Activated CD8-positive, alpha-beta T cell treated with anti-CD3 and anti-CD28 coated beads for 36 hours (primary cell): ENCODE data around the gene MPL. TPM values are rescaled to one million over a fixed set of nuclear protein-coding genes. Genes with fewer than 3 reads are reported as not detected.

Experiments used
- ATAC-seq: fragments of 200-7000 bp; cut with Tn5 transposase; one replicate; pipeline ENCODE4 v1.10.0; 2021; ENCODE audit warnings: mild to moderate bottlenecking, moderate library complexity
- CTCF ChIA-PET: fragments of 350-600 bp; sonication (Branson Sonifier 250); formaldehyde crosslinking; loops from one replicate; lab custom pipeline; 2021; ENCODE audit warnings: antibody characterized with exemption; lab: Charles Lee
- POLR2A ChIA-PET: fragments of 350-600 bp; sonication (Branson Sonifier 250); formaldehyde crosslinking; loops from one replicate; lab custom pipeline; 2021; ENCODE audit warnings: antibody characterized with exemption; lab: Charles Lee
- DNase-seq: peaks from one replicate; pipeline ENCODE4 v3.0.0-alpha.2; 2020
- H3K27ac Mint-ChIP-seq: one replicate; pipeline ENCODE4 v1.8.0; 2021; ENCODE audit warnings: mild to moderate bottlenecking, mixed read lengths
- H3K27me3 Mint-ChIP-seq: one replicate; pipeline ENCODE4 v1.8.0; 2021; ENCODE audit warnings: mixed read lengths
- H3K36me3 Mint-ChIP-seq: one replicate; pipeline ENCODE4 v1.8.0; 2021; ENCODE audit warnings: low read depth, mixed read lengths
- H3K4me1 Mint-ChIP-seq: one replicate; pipeline ENCODE4 v1.8.0; 2021; ENCODE audit warnings: low read depth, mixed read lengths
- H3K4me3 Mint-ChIP-seq: one replicate; pipeline ENCODE4 v1.8.0; 2021; ENCODE audit warnings: mild to moderate bottlenecking, moderate library complexity, mixed read lengths
- H3K9me3 Mint-ChIP-seq: one replicate; pipeline ENCODE4 v1.8.0; 2021; ENCODE audit warnings: mixed read lengths
- CTCF ChIP-seq: fragments of 200-600 bp; IDR thresholded peaks from one replicate; pipeline ENCODE4 v1.8.0; 2022; ENCODE audit warnings: antibody characterized with exemption, mild to moderate bottlenecking
- intact Hi-C: fragments of 100-400 bp; cut with micrococcal nuclease; formaldehyde crosslinking; loops from one replicate; pipeline ENCODE4 v1.10.0; 2022
- total RNA-seq, 2 experiments: library from RNA; stranded (reverse); gene quantifications; one replicate each; pipeline ENCODE4 v1.2.3, GENCODE V29; 2021

Gene MPL
- total RNA-seq, 2 experiments from 2014 or later: not detected

- Mint-ChIP-seq H3K9me3 (no peaks in the 10 kb centered on the region), H3K27ac (no peak overlapping the region), H3K4me1 (no peaks in the 10 kb centered on the region), H3K36me3 (no peaks in the 10 kb centered on the region), H3K27me3 (no peaks in the 10 kb centered on the region), H3K4me3 (no peak overlapping the region)
- DNase-seq (no peak), ATAC-seq (no peak)
- POLR2A ChIA-PET: interaction anchor here (0.6 kb wide), 1 partner anchor 26 kb away, joined by 3 read pairs; no protein-coding TSS in a partner anchor
- TF ChIP-seq CTCF: no peak
- CTCF ChIA-PET: interaction anchor here (1.0 kb wide), 1 partner anchor 77 kb away, joined by 3 read pairs; no protein-coding TSS in a partner anchor
- intact Hi-C loops: no loop called here
These were observed 33.9 kb upstream of the MPL start for GRCh38 chr1:43303471-43304313.

GRCh38 chr1:43304314-43304681 lies 33.3 kb upstream of the MPL start:
- POLR2A ChIA-PET: no interaction called here
- DNase-seq (no peak), ATAC-seq (no peak)
- TF ChIP-seq CTCF: no peak
- CTCF ChIA-PET: no interaction called here
- H3K4me3 Mint-ChIP-seq: no peak overlapping the region
- intact Hi-C loops: no loop called here
- H3K27me3 Mint-ChIP-seq: no peaks in the 10 kb centered on the region
- no peaks in the 10 kb centered on the region for H3K36me3 Mint-ChIP-seq
- no peaks in the 10 kb centered on the region for H3K4me1 Mint-ChIP-seq
- no peak overlapping the region for H3K27ac Mint-ChIP-seq
- H3K9me3 Mint-ChIP-seq: no peaks in the 10 kb centered on the region

- CTCF ChIA-PET: no interaction called here
- DNase-seq (no peak), ATAC-seq (no peak)
- H3K27ac Mint-ChIP-seq: no peak overlapping the region
- no peaks in the 10 kb centered on the region for H3K36me3 Mint-ChIP-seq
- no peaks in the 10 kb centered on the region for H3K4me1 Mint-ChIP-seq
- intact Hi-C loops: no loop called here
- no peak for TF ChIP-seq CTCF
- no peaks in the 10 kb centered on the region for H3K9me3 Mint-ChIP-seq
- POLR2A ChIA-PET: no interaction called here
- H3K4me3 Mint-ChIP-seq: no peak overlapping the region
- no peaks in the 10 kb centered on the region for H3K27me3 Mint-ChIP-seq
These were observed 32.8 kb upstream of the MPL start for GRCh38 chr1:43304771-43305300.

GRCh38 chr1:43305461-43305860 lies 32.2 kb upstream of the MPL start:
- intact Hi-C loops: no loop called here
- Mint-ChIP-seq H3K27ac (no peak overlapping the region), H3K4me1 (no peaks in the 10 kb centered on the region), H3K4me3 (no peak overlapping the region), H3K27me3 (no peaks in the 10 kb centered on the region), H3K36me3 (no peaks in the 10 kb centered on the region), H3K9me3 (no peaks in the 10 kb centered on the region)
- DNase-seq: no peak
- ATAC-seq: no peak
- CTCF ChIA-PET: no interaction called here
- POLR2A ChIA-PET: no interaction called here
- no peak for TF ChIP-seq CTCF
